NCI-H146 treated with DMSO at 0.1 percent for 48 hours (cell line): ENCODE results near the gene MAF.

Source experiments
- DNase-seq: peaks from one replicate; lab custom pipeline; 2025; ENCODE audit not compliant: unreplicated experiment; lab: John Stamatoyannopoulos, UW

The MAF gene

GRCh38 chr16:79593074-79593531, 7.4 kb downstream of the MAF start:
- DNase-seq = no peak

GRCh38 chr16:79592186-79592585, 8.4 kb downstream of the MAF start:
- DNase-seq = no peak

- no peak for DNase-seq
These were observed 10.9 kb downstream of the MAF start for GRCh38 chr16:79589601-79590102.

- no peak for DNase-seq
These were observed 12.6 kb downstream of the MAF start for GRCh38 chr16:79587897-79588296.

GRCh38 chr16:79587296-79587695, 13.2 kb downstream of the MAF start:
- DNase-seq = no peak

- no peak for DNase-seq
These were observed 17.7 kb downstream of the MAF start for GRCh38 chr16:79582789-79583188.

GRCh38 chr16:79580453-79581191, 19.9 kb downstream of the MAF start:
- DNase-seq = no peak

- DNase-seq = no peak
These were observed 23.9 kb downstream of the MAF start for GRCh38 chr16:79576602-79577001.

- DNase-seq = no peak
These were observed 26.7 kb downstream of the MAF start for GRCh38 chr16:79573884-79574283.

GRCh38 chr16:79573071-79573470, 27.5 kb downstream of the MAF start:
- no peak for DNase-seq

- no peak for DNase-seq
These were observed 28.5 kb downstream of the MAF start for GRCh38 chr16:79571903-79572535.

- no peak for DNase-seq
These were observed 29.3 kb downstream of the MAF start for GRCh38 chr16:79571065-79571902.

- no peak for DNase-seq
These were observed 35.8 kb downstream of the MAF start for GRCh38 chr16:79564671-79565107.

GRCh38 chr16:79563921-79564320, 36.6 kb downstream of the MAF start:
- DNase-seq = no peak

GRCh38 chr16:79562166-79562823, 38.2 kb downstream of the MAF start:
- no peak for DNase-seq

- no peak for DNase-seq
These were observed 38.8 kb downstream of the MAF start for GRCh38 chr16:79561729-79562128.

- no peak for DNase-seq
These were observed 39.6 kb downstream of the MAF start for GRCh38 chr16:79560923-79561322.

- DNase-seq = no peak
These were observed 40.2 kb downstream of the MAF start for GRCh38 chr16:79560318-79560717.

GRCh38 chr16:79559532-79559931, 41.0 kb downstream of the MAF start:
- no peak for DNase-seq

GRCh38 chr16:79557421-79557820, 43.1 kb downstream of the MAF start:
- DNase-seq = no peak

- no peak for DNase-seq
These were observed 45.6 kb downstream of the MAF start for GRCh38 chr16:79554912-79555311.
